ENCODE results near the gene CDKN2D. TPM values are rescaled to one million over a fixed set of nuclear protein-coding genes. Genes with fewer than 3 reads are reported as not detected.
A peak's percentile ranks its signal among the peaks of the same experiment; 100 is the strongest.

The CDKN2D gene
- total RNA-seq, 1 experiment from 2014 or later, result 3.3 TPM

- peaks cover 40% of the 10 kb centered on the region for H3K27me3 Mint-ChIP-seq (ENCODE audit: low read depth)
Measured at GRCh38 chr19:10520652-10521318, 48.0 kb downstream of the CDKN2D start.

GRCh38 chr19:10519421-10519820 lies 49.4 kb downstream of the CDKN2D start:
- TF ChIP-seq ZNF671 (CRISPR knock-in tag; IDR thresholded peaks at IDR 0.05), result no peak
- no peak for TF ChIP-seq SOX15 (CRISPR knock-in tag; IDR thresholded peaks at IDR 0.05)
- no peak for TF ChIP-seq ERG (CRISPR knock-in tag; IDR thresholded peaks at IDR 0.05)
- no peak for TF ChIP-seq ZNF232 (CRISPR knock-in tag; IDR thresholded peaks at IDR 0.05)
- TF ChIP-seq TEAD4 (CRISPR knock-in tag; IDR thresholded peaks at IDR 0.05), result no peak
- no peak for TF ChIP-seq E2F4 (CRISPR knock-in tag; IDR thresholded peaks at IDR 0.05; ENCODE audit: borderline replicate concordance, low read depth)
- no peak for TF ChIP-seq JUN (CRISPR knock-in tag; IDR thresholded peaks at IDR 0.05)
- TF ChIP-seq SP1 (CRISPR knock-in tag; conservative IDR thresholded peaks at IDR 0.05), result no peak
- TF ChIP-seq ZBTB21 (CRISPR knock-in tag; IDR thresholded peaks at IDR 0.05; ENCODE audit: borderline replicate concordance), result no peak
- no peak for TF ChIP-seq JAZF1 (CRISPR knock-in tag; IDR thresholded peaks at IDR 0.05)
- TF ChIP-seq TCF7 (CRISPR knock-in tag; IDR thresholded peaks at IDR 0.05; ENCODE audit: low read depth), result no peak
- no peak for TF ChIP-seq ZBTB43 (CRISPR knock-in tag; IDR thresholded peaks at IDR 0.05)
- no peak for TF ChIP-seq ETV6 (CRISPR knock-in tag; IDR thresholded peaks at IDR 0.05)
- no peak for TF ChIP-seq USF2 (CRISPR knock-in tag; IDR thresholded peaks at IDR 0.05)
- TF ChIP-seq USF1 (CRISPR knock-in tag; IDR thresholded peaks at IDR 0.05), result no peak
- no peak for TF ChIP-seq EMX1 (CRISPR knock-in tag; IDR thresholded peaks at IDR 0.05)
- TF ChIP-seq FOXP4 (CRISPR knock-in tag; IDR thresholded peaks at IDR 0.05), result no peak
- no peak for TF ChIP-seq TP53 (CRISPR knock-in tag; IDR thresholded peaks at IDR 0.05)
- no peak for TF ChIP-seq ZNF416 (CRISPR knock-in tag; IDR thresholded peaks at IDR 0.05)
- Mint-ChIP-seq H3K36me3 (peaks cover 2% of the 10 kb centered on the region; the same call in 1 of the 2 replicates), H3K4me1 (peaks cover 31% of the 10 kb centered on the region), H3K27ac (no peak overlapping the region), H3K9me3 (no peaks in the 10 kb centered on the region), H3K4me3 (peak overlapping the region; percentile 39), H3K27me3 (ENCODE audit: low read depth) (peaks cover 54% of the 10 kb centered on the region)
- DNase-seq (ENCODE audit: low spot score) (no peak), ATAC-seq (no peak)
- ChIA-PET CTCF (interaction anchor here (0.7 to 4.4 kb wide), 9 partner anchors 9 to 684 kb away, joined by 4 to 17 read pairs (median 5); no protein-coding TSS in a partner anchor), POLR2A (interaction anchor here (1.1 kb wide), 1 partner anchor 48 kb away, joined by 3 read pairs; no protein-coding TSS in a partner anchor)

More at GRCh38 chr19:10520652-10521318, 48.0 kb downstream of the CDKN2D start:
- ChIA-PET CTCF (interaction anchor here (0.7 to 4.4 kb wide), 4 partner anchors 10 to 31 kb away, joined by 3 to 15 read pairs (median 12); no protein-coding TSS in a partner anchor), POLR2A (interaction anchor here (0.6 to 1.1 kb wide), 2 partner anchors 13 to 47 kb away, joined by 3 to 4 read pairs; no protein-coding TSS in a partner anchor)
- Mint-ChIP-seq H3K4me3 (no peak overlapping the region), H3K9me3 (no peaks in the 10 kb centered on the region), H3K4me1 (peaks cover 26% of the 10 kb centered on the region), H3K27ac (no peak overlapping the region), H3K36me3 (no peaks in the 10 kb centered on the region)
- TF ChIP-seq MAX (CRISPR knock-in tag; IDR thresholded peaks at IDR 0.05) (no peak), TEAD4 (CRISPR knock-in tag; IDR thresholded peaks at IDR 0.05) (no peak), TCF7 (CRISPR knock-in tag; IDR thresholded peaks at IDR 0.05; ENCODE audit: low read depth) (no peak), KAT7 (CRISPR knock-in tag; IDR thresholded peaks at IDR 0.05; ENCODE audit: borderline replicate concordance) (no peak), ERG (CRISPR knock-in tag; IDR thresholded peaks at IDR 0.05) (no peak), RELA (CRISPR knock-in tag; IDR thresholded peaks at IDR 0.05; ENCODE audit: borderline replicate concordance) (no peak), SMAD4 (CRISPR knock-in tag; IDR thresholded peaks at IDR 0.05) (no peak), GABPB1 (CRISPR knock-in tag; IDR thresholded peaks at IDR 0.05) (no peak), MXD4 (CRISPR knock-in tag; IDR thresholded peaks at IDR 0.05; ENCODE audit: borderline replicate concordance) (no peak), OVOL2 (CRISPR knock-in tag; IDR thresholded peaks at IDR 0.05; ENCODE audit: borderline replicate concordance) (no peak)
- ATAC-seq (no peak), DNase-seq (ENCODE audit: low spot score) (no peak)

All from WTC11 (cell line).